ENCODE results near the gene LSM7.

The LSM7 gene

GRCh38 chr19:2278459-2279158, 49.8 kb downstream of the LSM7 start:
- no peak for DNase-seq (ENCODE audit: low spot score)

GRCh38 chr19:2277138-2277537, 51.2 kb downstream of the LSM7 start:
- DNase-seq (ENCODE audit: low spot score) = no peak

GRCh38 chr19:2276429-2276986, 51.9 kb downstream of the LSM7 start:
- DNase-seq (ENCODE audit: low spot score) = no peak

- no peak for DNase-seq (ENCODE audit: low spot score)
Observed at GRCh38 chr19:2275588-2276428, 52.6 kb downstream of the LSM7 start.

GRCh38 chr19:2274931-2275535, 53.4 kb downstream of the LSM7 start:
- DNase-seq (ENCODE audit: low spot score) = peak; percentile 79

- no peak for DNase-seq (ENCODE audit: low spot score)
Observed at GRCh38 chr19:2274185-2274711, 54.1 kb downstream of the LSM7 start.

GRCh38 chr19:2273356-2274184, 54.8 kb downstream of the LSM7 start:
- peak; percentile 80 for DNase-seq (ENCODE audit: low spot score)

All from AG08395 (cell line).